Osteocyte (in vitro differentiated cells): ENCODE results near the gene SAP30L. TPM values are rescaled to one million over a fixed set of nuclear protein-coding genes. Genes with fewer than 3 reads are reported as not detected.

Experiments used
- DNase-seq: peaks from one replicate; pipeline ENCODE4 v3.0.0; 2021; ENCODE audit warnings: mixed read lengths; ENCODE audit not compliant: unreplicated experiment; ENCODE audit errors: extremely low spot score
- H3K27ac Mint-ChIP-seq: one replicate; pipeline ENCODE4 v1.8.0; 2021; ENCODE audit warnings: mild to moderate bottlenecking, mixed read lengths; ENCODE audit not compliant: unreplicated experiment
- H3K27me3 Mint-ChIP-seq: one replicate; pipeline ENCODE4 v1.8.0; 2021; ENCODE audit warnings: mixed read lengths; ENCODE audit not compliant: unreplicated experiment
- H3K36me3 Mint-ChIP-seq: one replicate; pipeline ENCODE4 v1.8.0; 2021; ENCODE audit warnings: mixed read lengths; ENCODE audit not compliant: unreplicated experiment
- H3K4me1 Mint-ChIP-seq: one replicate; pipeline ENCODE4 v1.8.0; 2021; ENCODE audit warnings: mixed read lengths; ENCODE audit not compliant: unreplicated experiment
- H3K4me3 Mint-ChIP-seq: one replicate; pipeline ENCODE4 v1.8.0; 2021; ENCODE audit warnings: mild to moderate bottlenecking, moderate library complexity, mixed read lengths; ENCODE audit not compliant: unreplicated experiment
- H3K9me3 Mint-ChIP-seq: one replicate; pipeline ENCODE4 v1.8.0; 2021; ENCODE audit warnings: mixed read lengths; ENCODE audit not compliant: unreplicated experiment
- total RNA-seq: library from RNA; stranded (reverse); gene quantifications from 2 replicates; pipeline ENCODE4 v1.2.1, GENCODE V29; 2021
- TF ChIP-seq, protein P1 (sequence below): fragments of 200-600 bp; sonication (generic); IDR thresholded peaks from 2 replicates; pipeline ENCODE4 v1.5.0; 2021; ENCODE audit warnings: antibody characterized with exemption, mild to moderate bottlenecking, moderate library complexity

The SAP30L gene
- total RNA-seq, 1 donor from 2014 or later: 45.9 TPM

DNA sequence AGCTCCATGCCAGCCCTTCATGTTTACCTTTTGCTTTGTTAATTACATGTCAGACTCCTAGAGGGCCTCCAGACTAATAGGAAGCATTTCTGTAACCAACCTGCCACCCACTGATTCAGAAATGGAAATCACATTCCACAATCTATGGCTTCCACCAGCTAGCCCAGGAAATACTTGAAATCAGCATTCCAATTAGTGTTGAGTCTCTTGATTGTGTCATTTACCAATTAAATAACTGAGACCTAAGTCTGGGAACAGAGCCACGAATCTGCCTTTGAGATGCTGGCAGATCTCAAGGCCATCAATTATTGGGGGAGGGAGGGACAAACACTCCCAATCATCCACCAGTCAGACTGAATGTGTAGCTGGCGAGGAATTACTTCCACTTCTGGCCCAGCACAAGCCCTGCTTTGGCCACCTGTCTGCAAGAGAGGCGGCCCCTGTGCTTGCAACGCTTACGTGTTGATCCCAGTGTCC is 27.4 kb upstream of the SAP30L start:
- peaks cover 13% of the 10 kb centered on the region for H3K9me3 Mint-ChIP-seq
- DNase-seq: no peak
- no peaks in the 10 kb centered on the region for H3K27me3 Mint-ChIP-seq
- TF ChIP-seq, protein P1, sequence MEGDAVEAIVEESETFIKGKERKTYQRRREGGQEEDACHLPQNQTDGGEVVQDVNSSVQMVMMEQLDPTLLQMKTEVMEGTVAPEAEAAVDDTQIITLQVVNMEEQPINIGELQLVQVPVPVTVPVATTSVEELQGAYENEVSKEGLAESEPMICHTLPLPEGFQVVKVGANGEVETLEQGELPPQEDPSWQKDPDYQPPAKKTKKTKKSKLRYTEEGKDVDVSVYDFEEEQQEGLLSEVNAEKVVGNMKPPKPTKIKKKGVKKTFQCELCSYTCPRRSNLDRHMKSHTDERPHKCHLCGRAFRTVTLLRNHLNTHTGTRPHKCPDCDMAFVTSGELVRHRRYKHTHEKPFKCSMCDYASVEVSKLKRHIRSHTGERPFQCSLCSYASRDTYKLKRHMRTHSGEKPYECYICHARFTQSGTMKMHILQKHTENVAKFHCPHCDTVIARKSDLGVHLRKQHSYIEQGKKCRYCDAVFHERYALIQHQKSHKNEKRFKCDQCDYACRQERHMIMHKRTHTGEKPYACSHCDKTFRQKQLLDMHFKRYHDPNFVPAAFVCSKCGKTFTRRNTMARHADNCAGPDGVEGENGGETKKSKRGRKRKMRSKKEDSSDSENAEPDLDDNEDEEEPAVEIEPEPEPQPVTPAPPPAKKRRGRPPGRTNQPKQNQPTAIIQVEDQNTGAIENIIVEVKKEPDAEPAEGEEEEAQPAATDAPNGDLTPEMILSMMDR: no peak
- peaks cover 55% of the 10 kb centered on the region for H3K36me3 Mint-ChIP-seq
- H3K4me1 Mint-ChIP-seq: no peaks in the 10 kb centered on the region
- no peak overlapping the region for H3K27ac Mint-ChIP-seq
- no peak overlapping the region for H3K4me3 Mint-ChIP-seq

DNA sequence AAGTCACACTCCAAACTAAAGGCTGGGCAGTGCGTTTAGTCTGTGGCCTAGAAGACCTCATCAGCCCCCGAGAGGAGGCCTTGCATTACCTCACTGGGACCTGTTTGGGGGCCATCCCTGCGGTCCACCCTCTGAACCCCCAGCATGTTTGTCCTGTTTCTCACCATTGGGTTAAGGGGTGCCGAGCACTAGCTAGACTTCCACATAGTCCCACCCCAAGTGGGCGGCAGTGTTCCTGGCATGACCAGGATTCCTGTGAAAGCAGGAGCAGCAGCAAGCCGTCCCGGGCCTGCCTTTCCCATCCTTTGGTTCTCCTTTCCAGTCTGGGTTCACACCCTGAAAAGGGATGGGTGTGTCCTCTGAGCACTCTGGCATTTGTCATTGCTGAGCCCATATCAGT is 26.6 kb upstream of the SAP30L start:
- H3K36me3 Mint-ChIP-seq: peaks cover 55% of the 10 kb centered on the region
- H3K27ac Mint-ChIP-seq: no peak overlapping the region
- DNase-seq: peak; percentile 82
- H3K9me3 Mint-ChIP-seq: peaks cover 15% of the 10 kb centered on the region
- TF ChIP-seq, protein P1: no peak
- no peaks in the 10 kb centered on the region for H3K27me3 Mint-ChIP-seq
- H3K4me3 Mint-ChIP-seq: no peak overlapping the region
- no peaks in the 10 kb centered on the region for H3K4me1 Mint-ChIP-seq

DNA sequence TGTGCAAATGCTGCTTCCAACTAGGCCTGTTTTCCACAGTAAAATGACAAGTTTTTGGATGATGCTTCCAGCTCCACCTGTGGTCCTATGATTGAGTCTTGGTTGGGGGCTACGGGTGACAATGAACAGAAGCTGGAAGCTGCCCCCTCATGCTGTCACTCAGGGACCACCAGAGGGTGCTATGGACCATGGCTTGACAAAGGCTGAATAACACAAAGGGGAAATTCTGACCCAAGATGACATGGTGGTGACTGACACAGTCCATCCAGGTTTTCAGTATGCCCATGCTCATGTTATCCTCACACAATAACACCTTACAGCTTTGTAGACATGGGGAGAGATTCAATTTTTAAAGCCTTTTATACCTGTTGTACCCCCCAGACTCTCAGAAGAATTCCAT is 23.9 kb upstream of the SAP30L start:
- DNase-seq: peak; percentile 32
- Mint-ChIP-seq H3K36me3 (peaks cover 47% of the 10 kb centered on the region), H3K4me3 (no peak overlapping the region), H3K9me3 (peaks cover 15% of the 10 kb centered on the region), H3K27ac (no peak overlapping the region), H3K4me1 (no peaks in the 10 kb centered on the region), H3K27me3 (no peaks in the 10 kb centered on the region)
- TF ChIP-seq, protein P1: peak; percentile 30

DNA sequence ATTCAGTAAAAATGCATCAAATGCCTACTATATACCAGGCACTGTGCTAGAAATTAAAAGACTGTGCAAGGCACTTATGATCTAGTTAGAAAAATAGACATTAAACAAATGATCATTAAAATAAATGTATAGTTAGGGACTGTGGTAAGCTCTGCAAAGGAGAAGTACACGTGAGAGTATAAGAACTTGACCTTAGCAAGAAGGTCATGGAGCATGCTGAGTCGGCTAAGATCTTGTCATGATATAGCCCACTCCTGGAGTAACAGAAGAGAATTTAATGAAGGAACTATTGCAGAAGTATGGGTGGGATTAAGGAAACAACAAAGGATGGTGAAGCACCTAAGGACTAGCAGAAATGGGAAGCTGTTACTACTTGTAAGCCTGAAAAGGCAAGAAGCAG is 23.5 kb upstream of the SAP30L start:
- Mint-ChIP-seq H3K27ac (no peak overlapping the region), H3K36me3 (peaks cover 45% of the 10 kb centered on the region), H3K9me3 (peaks cover 18% of the 10 kb centered on the region), H3K4me1 (no peaks in the 10 kb centered on the region), H3K4me3 (no peak overlapping the region), H3K27me3 (no peaks in the 10 kb centered on the region)
- no peak for DNase-seq
- TF ChIP-seq, protein P1: no peak

DNA sequence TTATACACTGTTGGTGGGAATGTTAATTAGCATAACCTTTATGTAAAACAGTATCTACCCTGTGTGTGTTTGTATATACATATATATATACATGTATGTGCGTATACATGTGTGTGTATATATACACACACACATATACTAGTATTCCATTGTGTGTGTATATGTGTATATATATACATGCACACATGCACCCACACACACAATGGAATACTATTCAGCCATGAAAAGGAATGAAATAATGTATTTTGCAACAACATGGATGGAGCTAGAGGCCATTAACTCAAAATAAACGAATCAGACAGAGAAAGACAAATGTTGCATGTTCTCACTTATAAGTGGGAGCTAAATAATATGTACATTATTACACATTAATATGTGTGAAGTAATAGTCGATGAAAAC is 17.6 kb upstream of the SAP30L start:
- TF ChIP-seq, protein P1: no peak
- no peaks in the 10 kb centered on the region for H3K27me3 Mint-ChIP-seq
- H3K4me1 Mint-ChIP-seq: no peaks in the 10 kb centered on the region
- peaks cover 8% of the 10 kb centered on the region for H3K9me3 Mint-ChIP-seq
- H3K4me3 Mint-ChIP-seq: no peak overlapping the region
- no peak for DNase-seq
- H3K36me3 Mint-ChIP-seq: peaks cover 2% of the 10 kb centered on the region
- H3K27ac Mint-ChIP-seq: no peak overlapping the region
